Measurements from ENCODE around the gene PER3. TPM values are rescaled to one million over a fixed set of nuclear protein-coding genes. Genes with fewer than 3 reads are reported as not detected.
"Not testable (repeated sequence)": the region's sequence is repeated elsewhere in the genome, so short reads cannot be mapped to it uniquely, and the experiment has no call there.

Gene PER3
- total RNA-seq, 2 donors from 2014 or later = 12.0 to 20.6 TPM

GRCh38 chr1:7785108-7785507, 1.0 kb downstream of the PER3 start:
- DNase-seq (ENCODE audit: low spot score) = no peak
- 77% methylated on average over 7 of the region's 7 CpGs for WGBS
- no peak for TF ChIP-seq CTCF (IDR thresholded peaks at IDR 0.05)
- no peak for TF ChIP-seq POLR2AphosphoS5 (IDR thresholded peaks at IDR 0.05)
- no peak for TF ChIP-seq POLR2A (IDR thresholded peaks at IDR 0.05)
- intact Hi-C loops (cut with DNase I) = no loop called here
- no peaks in the 10 kb centered on the region for H3K4me1 ChIP-seq (replicated peaks)
- no peaks in the 10 kb centered on the region for H3K27me3 ChIP-seq (replicated peaks; ENCODE audit: insufficient read depth)
- H3K27ac ChIP-seq = peak overlapping the region; percentile 91 to 94
- no peaks in the 10 kb centered on the region for H3K36me3 ChIP-seq
- no peaks in the 10 kb centered on the region for H3K9me3 ChIP-seq
- H3K4me3 ChIP-seq = peak overlapping the region; percentile 51 to 66

GRCh38 chr1:7786795-7787194, 2.7 kb downstream of the PER3 start:
- H3K27ac ChIP-seq = no peak overlapping the region
- H3K36me3 ChIP-seq = no peaks in the 10 kb centered on the region
- intact Hi-C loops (cut with DNase I) = no loop called here
- TF ChIP-seq CTCF (IDR thresholded peaks at IDR 0.05) (no peak), POLR2A (IDR thresholded peaks at IDR 0.05) (no peak), POLR2AphosphoS5 (IDR thresholded peaks at IDR 0.05) (no peak)
- H3K4me1 ChIP-seq (replicated peaks) = no peaks in the 10 kb centered on the region
- WGBS = 78% methylated on average over 5 of the region's 5 CpGs
- no peaks in the 10 kb centered on the region for H3K9me3 ChIP-seq
- DNase-seq (ENCODE audit: low spot score) = no peak
- H3K4me3 ChIP-seq = no peak overlapping the region
- H3K27me3 ChIP-seq (replicated peaks; ENCODE audit: insufficient read depth) = no peaks in the 10 kb centered on the region

GRCh38 chr1:7789828-7790227, 5.7 kb downstream of the PER3 start:
- Histone ChIP-seq H3K27me3 (replicated peaks; ENCODE audit: insufficient read depth) (no peaks in the 10 kb centered on the region), H3K4me1 (replicated peaks) (no peaks in the 10 kb centered on the region), H3K4me3 (no peak overlapping the region), H3K9me3 (no peaks in the 10 kb centered on the region), H3K27ac (no peak overlapping the region), H3K36me3 (no peaks in the 10 kb centered on the region)
- WGBS = 77% methylated on average over 5 of the region's 5 CpGs
- no peak for DNase-seq (ENCODE audit: low spot score)
- no peak for TF ChIP-seq POLR2AphosphoS5 (IDR thresholded peaks at IDR 0.05)
- no peak for TF ChIP-seq CTCF (IDR thresholded peaks at IDR 0.05)
- TF ChIP-seq POLR2A (IDR thresholded peaks at IDR 0.05) = no peak
- intact Hi-C loops (cut with DNase I) = no loop called here

- H3K36me3 ChIP-seq; intact Hi-C loops (cut with DNase I); H3K9me3 ChIP-seq; H3K4me3 ChIP-seq; H3K4me1 ChIP-seq (replicated peaks); H3K27ac ChIP-seq; H3K27me3 ChIP-seq (replicated peaks; ENCODE audit: insufficient read depth); DNase-seq (ENCODE audit: low spot score): not testable (repeated sequence)
- 96% methylated on average over 3 of the region's 3 CpGs for WGBS
These were observed 6.9 kb downstream of the PER3 start for GRCh38 chr1:7791027-7791426.

GRCh38 chr1:7795406-7795805, 11.3 kb downstream of the PER3 start:
- Histone ChIP-seq H3K27ac (no peak overlapping the region), H3K27me3 (replicated peaks; ENCODE audit: insufficient read depth) (no peaks in the 10 kb centered on the region), H3K9me3 (no peaks in the 10 kb centered on the region), H3K4me1 (replicated peaks) (no peaks in the 10 kb centered on the region), H3K36me3 (peaks cover 0 to 8% of the 10 kb centered on the region in 2 donors), H3K4me3 (no peak overlapping the region)
- WGBS = 86% methylated on average over 12 of the region's 12 CpGs
- TF ChIP-seq CTCF (IDR thresholded peaks at IDR 0.05) (no peak), POLR2AphosphoS5 (IDR thresholded peaks at IDR 0.05) (no peak), POLR2A (IDR thresholded peaks at IDR 0.05) (no peak)
- intact Hi-C loops (cut with DNase I) = no loop called here
- no peak for DNase-seq (ENCODE audit: low spot score)
